ENCODE data around the gene EFNA5.

GRCh38 chr5:107367939-107368338 lies 302.8 kb downstream of the EFNA5 start:
- TF ChIP-seq CTCF (tag by site-specific recombination; IDR thresholded peaks at IDR 0.05), result no peak
- no peak for TF ChIP-seq ZNF561 (tag by site-specific recombination; IDR thresholded peaks at IDR 0.05; ENCODE audit: borderline replicate concordance)
- TF ChIP-seq ZNF658 (tag by site-specific recombination; IDR thresholded peaks at IDR 0.05), result no peak
- no peak for TF ChIP-seq ZNF426 (tag by site-specific recombination; IDR thresholded peaks at IDR 0.05)

All from HEK293 (cell line).